SHP77 treated with DMSO at 0.1 percent for 48 hours (cell line): ENCODE measurements around the gene RBM6.
"Not testable (repeated sequence)": the region's sequence is repeated elsewhere in the genome, so short reads cannot be mapped to it uniquely, and the experiment has no call there.

Experiments used
- DNase-seq: peaks from one replicate; lab custom pipeline; 2025; lab: John Stamatoyannopoulos, UW

RBM6 gene, protein sequence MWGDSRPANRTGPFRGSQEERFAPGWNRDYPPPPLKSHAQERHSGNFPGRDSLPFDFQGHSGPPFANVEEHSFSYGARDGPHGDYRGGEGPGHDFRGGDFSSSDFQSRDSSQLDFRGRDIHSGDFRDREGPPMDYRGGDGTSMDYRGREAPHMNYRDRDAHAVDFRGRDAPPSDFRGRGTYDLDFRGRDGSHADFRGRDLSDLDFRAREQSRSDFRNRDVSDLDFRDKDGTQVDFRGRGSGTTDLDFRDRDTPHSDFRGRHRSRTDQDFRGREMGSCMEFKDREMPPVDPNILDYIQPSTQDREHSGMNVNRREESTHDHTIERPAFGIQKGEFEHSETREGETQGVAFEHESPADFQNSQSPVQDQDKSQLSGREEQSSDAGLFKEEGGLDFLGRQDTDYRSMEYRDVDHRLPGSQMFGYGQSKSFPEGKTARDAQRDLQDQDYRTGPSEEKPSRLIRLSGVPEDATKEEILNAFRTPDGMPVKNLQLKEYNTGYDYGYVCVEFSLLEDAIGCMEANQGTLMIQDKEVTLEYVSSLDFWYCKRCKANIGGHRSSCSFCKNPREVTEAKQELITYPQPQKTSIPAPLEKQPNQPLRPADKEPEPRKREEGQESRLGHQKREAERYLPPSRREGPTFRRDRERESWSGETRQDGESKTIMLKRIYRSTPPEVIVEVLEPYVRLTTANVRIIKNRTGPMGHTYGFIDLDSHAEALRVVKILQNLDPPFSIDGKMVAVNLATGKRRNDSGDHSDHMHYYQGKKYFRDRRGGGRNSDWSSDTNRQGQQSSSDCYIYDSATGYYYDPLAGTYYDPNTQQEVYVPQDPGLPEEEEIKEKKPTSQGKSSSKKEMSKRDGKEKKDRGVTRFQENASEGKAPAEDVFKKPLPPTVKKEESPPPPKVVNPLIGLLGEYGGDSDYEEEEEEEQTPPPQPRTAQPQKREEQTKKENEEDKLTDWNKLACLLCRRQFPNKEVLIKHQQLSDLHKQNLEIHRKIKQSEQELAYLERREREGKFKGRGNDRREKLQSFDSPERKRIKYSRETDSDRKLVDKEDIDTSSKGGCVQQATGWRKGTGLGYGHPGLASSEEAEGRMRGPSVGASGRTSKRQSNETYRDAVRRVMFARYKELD

DNA sequence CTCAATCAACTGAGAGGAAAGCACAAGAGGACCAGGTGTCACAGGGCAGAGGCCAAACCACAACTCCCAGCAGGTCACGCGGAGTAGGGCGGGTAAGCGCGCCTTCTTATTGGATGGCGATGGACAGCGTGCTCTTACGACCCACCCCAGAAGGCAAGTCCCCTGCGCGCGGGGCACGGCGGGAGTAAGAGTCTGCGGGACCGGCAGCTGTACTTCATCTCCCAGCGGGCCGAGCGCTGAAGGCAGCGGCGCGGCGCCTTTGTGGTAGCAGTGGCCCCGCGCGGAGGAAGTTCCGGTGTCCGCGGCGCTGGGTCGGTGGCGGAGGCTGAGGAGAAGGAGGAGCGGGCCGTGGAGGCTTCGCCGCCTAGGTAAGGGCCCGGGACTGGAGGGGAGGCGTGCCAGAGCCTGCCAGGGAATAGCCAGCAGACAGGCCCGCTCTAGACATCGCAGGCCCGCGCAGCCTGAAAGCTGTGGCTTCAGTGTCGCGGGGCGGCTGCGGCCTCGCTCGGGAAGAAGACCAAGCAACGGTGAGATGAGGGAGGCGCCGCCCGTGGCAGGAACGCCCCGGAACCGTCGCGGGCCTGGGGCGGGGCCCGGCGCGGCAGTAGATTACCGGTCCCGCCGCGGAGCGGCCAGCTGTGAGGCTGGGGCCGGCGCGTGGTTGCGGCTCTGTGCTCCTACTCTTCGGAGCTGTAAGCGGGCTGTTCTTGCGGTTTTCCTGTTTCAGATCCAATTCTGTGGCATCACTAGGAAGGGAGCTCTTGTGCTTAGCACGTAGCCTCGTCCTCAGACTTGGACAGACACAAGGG, at the start of gene RBM6:
TSS of gene RBM6 (plus strand) at position 293 of the 809 bp plus-strand sequence. CDS start 22,492 bp downstream, outside the sequence.
- DNase-seq, result peak; percentile 93

DNA sequence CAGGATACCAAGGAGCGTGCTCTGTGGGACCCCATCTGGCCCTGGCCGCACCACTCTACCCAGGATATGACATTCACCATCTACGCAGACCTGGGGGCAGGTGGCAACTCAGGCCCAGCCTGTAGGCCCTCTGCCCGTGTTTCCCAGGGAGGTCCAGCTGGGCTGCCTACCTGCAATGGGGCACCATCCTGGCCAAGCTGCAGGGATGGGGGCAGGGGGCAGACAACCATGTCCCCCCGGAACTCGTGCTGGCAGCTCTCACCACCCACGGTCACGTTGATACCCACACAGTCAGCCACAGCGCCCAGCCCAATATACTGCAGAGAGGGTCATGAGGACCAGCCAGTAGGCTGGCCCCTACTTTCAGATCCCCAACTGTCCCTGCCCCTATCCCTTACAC, 44.2 kb upstream of the RBM6 start:
- no peak for DNase-seq

DNA sequence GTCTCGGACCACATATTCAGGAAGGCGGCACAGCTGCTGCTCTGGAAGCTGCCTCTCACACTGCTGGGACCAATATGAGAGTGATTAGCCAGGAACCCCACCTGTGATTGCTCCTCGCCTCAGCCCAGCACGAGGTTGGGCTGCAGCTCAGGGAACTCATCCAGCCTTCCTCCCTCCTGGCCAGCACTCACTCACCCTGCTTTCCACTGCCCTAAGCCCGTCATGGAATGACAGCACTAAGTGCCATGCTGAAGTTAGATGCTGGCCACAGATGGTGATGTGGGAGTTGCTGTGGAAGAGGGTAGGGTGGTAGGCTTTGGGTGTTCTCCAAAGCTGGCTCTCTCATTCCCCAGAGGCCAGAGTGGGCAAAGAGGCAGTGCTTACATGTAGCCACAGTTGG, 43.6 kb upstream of the RBM6 start:
- DNase-seq, result no peak

DNA sequence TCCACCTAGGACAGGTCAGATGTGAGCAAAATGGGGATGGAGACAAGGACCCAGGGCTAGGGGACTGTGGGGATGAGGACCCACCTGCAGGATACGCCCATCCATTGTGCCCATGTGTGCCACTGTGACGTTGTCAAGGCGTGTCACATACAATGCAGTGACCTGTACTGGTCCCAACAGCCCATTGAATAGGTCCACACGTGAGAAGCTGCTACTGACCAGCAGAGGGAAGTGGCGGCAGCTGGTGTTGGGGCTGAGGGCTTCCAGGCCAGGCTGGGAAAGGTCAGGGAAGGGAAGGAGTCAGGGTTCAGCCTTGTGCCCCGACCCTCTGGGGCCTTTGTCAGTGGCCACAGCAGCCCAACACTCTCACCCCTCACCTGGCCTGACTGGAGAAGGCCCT, 41.0 kb upstream of the RBM6 start:
- no peak for DNase-seq

DNA sequence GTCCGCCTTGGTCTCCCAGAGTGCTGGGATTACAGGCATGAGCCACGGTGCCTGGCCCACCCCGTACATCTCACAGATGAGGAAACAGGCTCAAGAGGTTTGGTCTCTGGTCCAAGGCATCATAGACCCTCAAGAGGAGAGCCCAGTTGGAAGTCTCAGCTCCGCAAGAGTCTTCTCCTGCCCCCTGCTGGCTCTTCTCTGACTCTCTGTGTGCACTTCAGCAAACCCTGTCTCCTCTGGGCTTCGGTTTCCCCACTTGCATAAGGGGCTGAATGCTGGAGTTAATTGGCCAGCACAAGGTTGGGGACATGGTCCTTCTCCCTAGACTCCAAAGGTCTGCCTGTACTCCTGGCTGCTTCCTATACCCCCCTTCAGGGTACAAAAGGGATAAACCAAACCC, 40.1 kb upstream of the RBM6 start:
- DNase-seq, result no peak

DNA sequence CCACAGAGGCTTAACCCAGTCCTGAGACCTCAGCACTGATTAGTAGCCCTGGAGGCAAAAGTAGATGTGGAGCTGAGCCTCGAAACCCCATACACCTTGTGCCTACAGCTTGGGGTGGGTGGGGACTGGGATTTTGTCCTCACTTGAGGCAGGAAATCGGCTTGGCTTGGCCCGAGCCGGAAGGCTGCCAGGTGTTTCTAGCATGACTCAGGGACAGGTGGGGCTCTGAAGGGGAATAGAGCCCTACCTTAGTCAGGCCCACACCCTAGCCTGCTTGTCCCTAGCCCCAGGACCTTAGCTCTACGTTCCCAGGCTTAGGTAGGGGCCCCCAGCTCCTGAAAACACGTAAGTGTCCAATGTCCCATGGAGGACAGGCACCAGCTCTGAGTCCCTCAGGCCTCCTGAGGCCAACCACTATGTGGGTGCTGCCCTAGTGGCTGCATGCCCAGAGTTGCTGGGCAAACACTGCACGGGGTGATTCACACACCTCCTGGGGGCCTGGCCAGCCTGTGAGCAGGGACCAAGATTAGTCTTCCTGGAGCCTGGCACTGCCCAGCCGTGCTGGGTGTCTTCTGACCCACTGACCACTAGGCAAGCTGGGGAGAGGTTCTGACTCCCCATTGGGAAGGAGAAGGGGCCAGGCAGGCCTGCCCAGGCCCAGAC, 39.3 kb upstream of the RBM6 start:
- no peak for DNase-seq

DNA sequence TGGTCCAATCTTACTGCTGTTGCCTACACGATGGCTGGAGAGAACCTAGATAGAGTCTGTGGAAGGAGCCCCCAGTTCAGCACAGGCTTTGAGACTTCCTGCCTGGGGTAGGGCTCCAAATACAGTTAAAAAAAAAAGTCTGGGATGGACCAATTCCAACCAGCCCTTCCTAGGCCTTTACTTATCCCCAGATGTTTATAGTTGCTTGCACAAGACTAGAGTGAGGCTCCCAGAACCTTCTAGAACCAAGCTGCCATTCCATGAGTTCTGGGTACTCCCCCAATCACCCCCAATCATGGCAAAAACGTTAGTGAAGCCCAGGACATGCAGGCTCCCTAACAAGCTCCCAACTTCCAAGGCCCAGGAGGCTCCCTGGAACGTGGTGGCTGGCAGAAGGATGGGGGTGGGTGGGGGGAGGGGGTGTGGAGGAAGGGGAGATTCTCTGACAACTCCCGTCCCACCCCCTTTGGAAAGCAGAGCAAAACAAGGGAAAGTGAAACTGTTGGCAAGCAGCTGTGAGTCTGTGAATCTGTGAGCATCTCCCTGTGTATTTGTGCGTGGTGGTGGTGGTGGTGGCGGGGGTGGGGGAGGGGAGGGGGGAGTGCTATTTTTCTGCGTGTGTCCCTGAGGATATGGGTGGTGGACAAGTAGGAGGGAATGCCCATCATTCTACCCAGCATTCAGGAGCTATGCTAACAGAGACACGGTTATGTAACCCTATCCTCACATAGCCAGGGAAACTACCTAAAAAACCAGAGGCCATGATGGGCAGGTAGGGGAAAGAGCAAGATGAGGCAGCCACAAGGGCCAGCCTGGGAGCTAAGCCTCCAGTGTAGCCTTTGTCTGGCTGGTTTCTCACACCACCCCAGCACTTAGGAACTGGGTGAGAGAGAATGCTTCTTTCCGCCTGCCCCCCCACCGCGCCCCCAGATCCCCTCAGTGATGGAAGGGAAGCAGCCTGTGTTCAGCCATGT, 38.3 kb upstream of the RBM6 start:
- no peak for DNase-seq

DNA sequence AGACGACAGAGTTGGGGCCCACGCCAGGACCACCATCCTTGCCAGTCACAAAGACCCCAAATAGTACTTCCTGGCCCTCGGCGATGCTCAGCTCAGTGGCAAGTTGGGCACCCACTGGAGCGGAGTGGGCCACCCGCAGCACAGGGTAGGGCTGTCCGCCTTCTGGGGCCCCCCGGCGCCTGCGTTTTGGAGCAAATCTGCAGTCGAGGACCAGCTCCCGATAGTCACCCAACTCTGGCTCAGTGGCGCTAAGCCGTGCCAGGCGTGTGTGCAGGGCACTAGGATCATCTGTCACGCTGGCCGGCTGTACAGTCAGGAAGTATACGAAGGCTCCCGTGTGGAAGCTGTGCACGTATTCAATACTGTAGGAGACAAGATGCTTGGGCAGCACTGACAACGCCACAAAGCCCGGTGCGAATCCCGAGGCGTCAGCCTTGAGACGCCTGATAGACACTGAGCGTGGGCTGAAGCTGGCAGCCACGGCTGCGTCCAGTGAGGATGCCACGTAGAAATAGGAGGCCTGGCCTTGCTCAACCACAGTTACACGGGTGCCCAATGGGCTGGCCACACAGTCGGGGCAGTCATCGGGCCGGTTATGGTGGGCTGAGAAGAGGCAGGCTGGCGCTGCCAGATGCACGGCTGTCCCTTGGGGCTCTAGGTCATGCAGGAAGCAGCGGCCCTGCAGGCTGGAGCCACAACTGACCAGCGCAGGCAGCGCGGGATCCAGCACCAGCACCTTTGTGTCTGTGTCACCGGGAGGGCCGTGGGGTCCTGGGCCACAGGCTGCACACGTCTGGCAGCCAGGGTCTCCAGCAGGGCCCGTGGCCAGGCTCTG, 37.2 kb upstream of the RBM6 start:
- DNase-seq, result no peak

DNA sequence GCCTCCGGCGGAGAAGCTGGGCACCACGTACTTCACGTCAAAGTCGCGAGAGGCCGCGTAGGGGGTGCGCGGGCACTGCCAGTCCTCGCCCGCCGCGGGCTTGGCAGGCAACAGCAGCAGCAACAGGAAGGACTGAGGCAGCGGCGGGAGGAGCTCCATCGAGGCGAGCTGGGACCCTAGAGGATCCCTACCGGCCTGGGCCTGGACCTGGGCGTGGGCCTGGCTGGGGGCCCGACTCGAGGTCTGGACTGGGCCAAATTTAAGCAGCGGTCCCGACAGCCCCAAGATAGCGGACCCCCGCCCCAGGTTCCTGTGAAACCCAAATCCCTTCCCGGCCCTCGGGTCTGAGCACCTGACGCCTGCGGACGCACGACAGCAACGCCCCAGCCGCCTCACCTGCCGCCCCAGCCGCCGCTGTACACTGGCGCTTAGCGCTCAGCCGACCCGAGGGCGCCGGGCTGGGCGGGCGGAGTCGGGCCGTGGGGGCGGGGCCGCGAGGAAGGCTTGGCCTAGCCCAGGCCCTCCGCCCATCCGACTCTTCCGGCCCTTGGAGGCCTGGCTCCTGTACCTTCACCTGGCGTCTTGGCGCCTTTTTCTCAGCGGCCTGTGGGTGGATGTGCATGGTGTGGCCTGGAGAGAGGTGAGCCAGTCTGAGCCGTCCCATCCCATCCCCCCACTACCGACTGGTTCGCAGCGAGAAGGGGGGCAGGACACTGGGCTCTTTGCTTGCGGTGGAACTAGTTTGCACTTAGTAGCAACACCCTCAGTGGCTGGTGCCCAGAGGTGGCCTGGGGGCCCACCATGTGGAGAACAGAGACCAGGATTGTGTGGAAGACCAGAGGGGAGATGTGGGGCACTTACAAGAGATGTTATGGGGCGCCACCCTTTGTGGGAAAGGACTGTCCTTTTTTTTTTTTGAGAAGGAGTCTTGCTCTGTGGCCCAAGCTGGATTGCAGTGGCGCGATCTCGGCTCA, 36.2 kb upstream of the RBM6 start, which contains the start of gene MST1R:
TSS of gene MST1R (minus strand) at position 423 of the 974 bp plus-strand sequence. CDS start at position 159, 264 bp downstream.
- DNase-seq, result peak; percentile 29

DNA sequence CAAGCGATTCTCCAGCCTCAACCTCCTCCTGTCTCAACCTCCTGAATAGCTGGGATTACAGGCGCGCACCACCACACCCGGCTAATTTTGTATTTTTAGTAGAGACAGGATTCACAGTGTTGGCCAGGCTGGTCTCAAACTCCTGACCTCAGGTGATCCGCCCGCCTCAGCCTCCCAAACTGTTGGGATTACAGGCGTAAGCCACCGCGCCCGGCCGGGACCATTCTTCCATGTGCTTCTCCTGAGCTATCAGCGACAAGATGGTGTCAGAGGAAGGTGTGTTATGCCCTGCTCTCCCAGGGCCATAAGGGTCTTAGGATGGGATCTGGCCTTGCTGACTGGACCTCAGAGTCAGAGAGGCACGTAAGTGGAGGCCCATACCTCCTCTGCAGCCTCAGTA, 35.5 kb upstream of the RBM6 start:
- not testable (repeated sequence) for DNase-seq

DNA sequence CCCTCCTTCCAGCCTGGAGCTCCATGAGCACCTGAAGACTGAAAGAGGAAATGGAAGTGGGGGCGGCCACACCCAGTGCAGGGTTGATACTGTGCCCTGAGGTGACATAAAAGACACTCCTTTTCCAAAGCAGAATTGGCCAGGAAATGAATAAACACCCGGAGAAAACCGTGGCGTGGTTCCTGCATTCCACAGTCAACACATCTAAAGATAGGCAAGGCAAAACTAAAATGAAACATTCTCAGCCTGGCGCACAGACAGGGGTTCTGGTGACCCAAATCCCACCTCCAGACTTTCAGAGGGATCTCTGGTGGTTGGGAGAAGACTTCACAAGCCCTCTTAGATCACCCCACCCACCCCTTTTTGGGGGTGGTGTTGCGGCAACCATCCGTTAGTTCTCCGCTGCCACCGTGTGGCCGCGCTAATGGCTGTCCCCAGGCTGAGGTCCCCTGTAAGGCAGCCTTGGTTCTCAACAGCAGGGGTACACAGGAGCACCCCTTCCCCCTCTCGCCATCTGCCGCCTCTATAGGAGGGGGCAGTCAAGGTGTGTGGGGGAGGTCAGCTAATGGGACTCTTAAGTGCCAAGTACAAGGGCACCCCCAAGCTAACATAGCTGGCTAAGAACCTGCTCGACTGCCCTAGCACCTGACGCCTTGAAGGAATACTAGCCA, 33.7 kb upstream of the RBM6 start:
- DNase-seq, result no peak

DNA sequence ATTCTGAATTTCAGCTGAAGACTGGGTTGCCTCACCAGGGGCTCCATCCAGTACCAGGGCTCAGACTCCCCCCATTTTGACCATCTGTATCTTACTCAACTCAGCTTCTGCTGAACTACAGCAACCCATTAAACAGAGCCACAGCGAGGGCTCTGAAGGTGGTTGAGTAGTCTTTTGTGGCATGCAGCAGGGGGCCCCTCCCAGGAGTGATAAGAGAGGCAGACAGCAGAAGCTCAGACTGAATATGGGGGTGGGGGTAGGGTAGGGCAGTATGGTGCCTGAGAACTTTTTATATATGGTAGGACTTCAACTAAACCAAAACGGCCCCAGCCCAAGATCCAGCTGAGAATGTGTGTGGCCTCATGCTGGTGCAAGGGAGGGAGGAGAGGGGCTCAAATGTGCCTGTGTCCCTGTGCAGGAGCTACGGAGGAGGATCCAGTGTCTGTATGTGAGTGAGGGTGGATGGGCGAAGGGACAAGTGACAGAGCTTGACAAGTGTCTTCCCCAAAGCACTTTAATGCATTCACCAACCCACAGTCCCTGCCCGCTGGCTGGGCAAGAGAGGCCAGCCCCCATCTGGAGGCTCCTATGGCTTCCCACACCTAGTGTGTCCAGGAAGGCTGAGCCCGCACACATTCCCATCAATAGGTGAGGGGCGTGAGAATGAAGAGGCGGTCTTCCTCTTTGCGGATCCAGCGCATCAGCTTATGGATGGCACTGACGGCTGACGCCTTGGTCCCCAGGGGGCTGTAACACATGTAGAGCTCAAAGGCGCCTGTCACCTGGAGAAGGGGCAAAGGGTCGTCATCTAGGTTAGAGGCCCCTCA, 31.4 kb upstream of the RBM6 start:
- no peak for DNase-seq

DNA sequence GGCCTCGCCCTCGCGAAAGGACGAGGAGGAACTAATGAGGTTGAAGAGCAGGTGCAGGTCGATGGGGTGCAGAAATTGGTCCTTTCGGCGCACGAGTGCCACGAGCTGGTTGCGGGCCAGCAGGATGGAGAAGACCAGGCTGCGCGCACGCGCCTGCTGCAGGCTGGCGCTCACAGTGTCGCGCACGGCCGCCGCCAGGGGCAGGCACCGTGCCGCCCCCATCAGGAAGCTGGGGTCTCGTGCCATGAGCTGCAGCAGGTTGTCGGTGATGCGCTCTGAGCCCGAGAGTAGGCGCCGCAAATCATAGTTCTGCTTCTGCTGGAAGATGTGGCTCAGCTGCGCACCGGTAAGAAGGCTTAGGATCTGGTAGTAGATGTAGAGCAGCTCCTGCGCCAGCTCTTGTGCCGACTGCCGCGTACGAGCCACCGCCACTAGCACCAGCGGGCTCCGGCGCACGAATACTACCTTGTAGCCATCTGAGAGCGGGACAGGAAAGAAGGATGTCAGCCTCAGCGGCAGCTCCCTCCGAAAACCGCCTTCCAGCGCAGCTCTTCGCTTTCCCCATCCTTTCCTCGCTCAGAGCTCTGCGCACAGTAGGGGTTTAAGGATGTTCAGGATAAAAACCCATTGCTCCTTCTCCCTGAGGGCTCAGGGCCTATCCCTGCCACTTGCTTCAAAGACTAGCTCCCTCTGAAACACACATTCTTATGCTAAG, 29.4 kb upstream of the RBM6 start:
- no peak for DNase-seq

DNA sequence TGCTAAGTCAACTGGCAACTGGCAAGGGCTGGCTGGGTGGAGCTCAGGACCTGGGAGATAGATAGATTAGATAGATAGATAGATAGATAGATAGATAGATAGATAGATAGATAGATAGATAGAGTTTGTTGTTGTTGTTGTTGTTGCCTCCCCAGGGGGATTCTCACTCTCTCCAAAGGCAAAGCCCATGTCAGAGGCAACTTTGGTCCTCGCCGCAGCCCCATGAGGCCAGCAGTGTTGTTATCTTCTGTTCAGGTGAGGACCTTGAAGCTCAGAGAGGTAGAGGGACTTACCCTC, 28.9 kb upstream of the RBM6 start:
- no peak for DNase-seq

DNA sequence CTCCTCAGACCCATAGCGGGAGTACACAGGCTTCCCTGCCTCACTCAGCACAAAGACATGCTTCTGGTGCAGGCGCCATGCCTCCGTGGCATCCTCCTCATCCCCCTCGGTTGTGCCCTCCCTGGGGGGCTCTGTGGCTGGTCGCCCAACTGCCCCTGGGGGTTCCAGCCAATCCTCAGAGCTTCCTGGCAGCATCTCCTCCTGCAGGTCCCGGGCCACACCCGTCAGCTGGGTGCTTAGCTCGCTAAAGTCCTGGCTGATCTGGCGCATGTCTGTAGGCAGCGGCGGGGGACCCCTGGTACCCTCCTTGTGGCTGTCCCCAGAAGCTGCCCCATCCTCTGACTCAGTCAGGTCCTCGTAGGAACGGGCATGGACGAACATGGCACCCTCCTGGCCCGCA, 28.3 kb upstream of the RBM6 start:
- no peak for DNase-seq

DNA sequence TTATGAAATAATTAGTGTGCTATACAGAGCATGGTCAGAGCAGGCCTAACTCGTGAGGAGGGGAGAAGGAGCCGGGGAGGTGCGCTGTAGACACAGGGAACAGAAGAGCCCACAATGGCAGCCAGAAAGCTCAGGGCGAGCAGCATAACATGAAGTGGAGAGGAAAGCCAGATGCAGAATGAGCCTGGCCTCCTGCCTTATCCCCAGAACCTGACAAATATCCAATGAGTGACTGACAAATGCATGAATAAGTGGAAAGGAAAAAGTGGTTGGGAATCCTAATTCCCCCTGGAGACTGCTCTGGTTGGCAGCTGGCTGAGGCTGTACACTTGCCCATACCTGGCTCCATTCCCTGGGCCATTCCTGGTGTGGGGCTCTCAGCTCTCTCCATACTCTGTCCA, 27.1 kb upstream of the RBM6 start:
- DNase-seq, result no peak
